ENCODE results near the gene RAB11FIP3. TPM values are rescaled to one million over a fixed set of nuclear protein-coding genes. Genes with fewer than 3 reads are reported as not detected.
"Not testable (repeated sequence)": the region's sequence is repeated elsewhere in the genome, so short reads cannot be mapped to it uniquely, and the experiment has no call there.

Gene RAB11FIP3
- polyA plus RNA-seq, 3 donors, result 100 to 155 (median 149) TPM

DNA sequence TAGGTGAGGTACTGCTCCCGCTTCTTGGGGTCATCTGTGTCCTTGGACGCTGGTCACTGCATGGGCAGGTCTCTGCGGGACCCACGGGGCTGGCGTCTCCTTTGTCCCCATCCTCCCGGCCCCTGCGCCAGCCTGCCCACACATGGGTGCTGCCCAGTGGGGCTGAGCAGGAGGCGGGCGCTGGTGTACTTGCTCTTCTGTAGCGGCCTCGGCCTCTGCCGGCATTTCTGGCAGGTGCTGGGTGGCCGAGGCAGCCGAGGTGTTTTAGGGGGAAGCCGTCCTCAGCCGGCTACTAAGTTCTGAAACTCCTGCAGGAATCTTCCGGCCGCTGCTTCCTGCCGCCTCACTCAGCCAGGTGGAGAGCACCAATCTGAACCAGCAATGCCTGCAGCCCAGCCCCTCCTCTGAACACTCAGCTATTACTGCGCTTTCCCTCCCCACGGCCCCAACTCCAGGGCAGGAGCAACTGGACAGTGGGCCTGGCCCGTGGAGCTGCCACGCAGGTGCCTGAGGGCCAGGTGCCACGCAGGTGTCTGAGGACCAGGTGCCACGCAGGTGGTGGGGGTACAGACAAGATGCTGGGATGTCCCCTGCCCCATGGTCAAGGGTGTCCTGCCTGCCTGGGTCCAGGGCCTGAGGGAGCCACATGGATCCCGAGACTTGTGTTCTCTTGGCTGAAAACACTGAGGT is 13.7 kb upstream of the RAB11FIP3 start:
- no peak for DNase-seq

DNA sequence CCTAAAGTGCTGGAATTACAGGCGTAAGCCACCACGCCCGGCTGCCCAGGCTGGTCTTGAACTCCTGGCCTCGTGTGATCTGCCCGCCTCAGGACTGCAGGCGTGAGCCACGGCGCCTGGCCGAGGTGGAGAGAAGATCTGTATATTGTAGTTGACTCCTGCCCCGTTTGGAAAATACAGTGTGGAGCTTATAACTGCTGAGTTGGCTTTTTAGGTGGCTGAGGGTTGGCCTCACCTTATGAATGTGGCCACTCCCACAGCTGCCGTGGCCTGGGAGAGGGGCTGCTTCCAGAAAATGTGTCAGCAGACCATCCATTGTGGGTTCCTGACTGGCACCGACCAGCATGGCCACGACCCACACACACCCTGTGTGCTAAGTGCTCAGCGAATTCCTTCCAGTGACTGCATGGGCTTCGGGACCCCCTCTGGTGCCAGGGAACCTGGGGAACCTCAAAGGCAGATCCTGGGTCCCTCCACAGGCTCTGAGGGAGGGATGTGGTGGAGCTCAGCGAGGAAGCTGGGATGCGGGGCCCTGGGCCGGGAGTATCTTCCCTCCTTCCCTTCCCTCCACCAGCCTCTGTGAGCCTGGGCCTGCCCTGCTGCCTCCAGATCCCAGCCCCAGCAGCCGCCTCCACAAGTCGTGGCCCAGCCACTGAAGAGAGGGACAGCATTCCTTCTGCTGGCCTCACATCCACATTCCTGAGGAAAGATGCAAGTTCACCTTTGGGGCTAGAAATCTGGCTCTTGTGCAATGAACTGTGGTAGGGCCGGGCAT is 10.9 kb upstream of the RAB11FIP3 start:
- no peak for DNase-seq

DNA sequence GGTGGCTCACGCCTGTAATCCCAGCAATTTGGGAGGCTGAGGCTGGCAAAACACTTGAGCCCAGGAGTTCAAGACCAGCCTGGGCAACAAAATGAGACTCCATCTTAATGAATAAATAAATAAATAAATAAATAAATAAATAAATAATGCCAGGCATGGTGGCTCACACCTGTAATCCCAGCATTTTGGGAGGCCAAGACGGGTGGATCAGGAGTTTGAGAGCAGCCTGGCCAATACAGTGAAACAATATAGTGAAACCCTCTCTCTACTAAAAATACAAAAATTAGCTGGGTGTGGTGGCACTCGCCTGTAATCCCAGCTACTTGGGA is 10.3 kb upstream of the RAB11FIP3 start:
- DNase-seq, result not testable (repeated sequence)

DNA sequence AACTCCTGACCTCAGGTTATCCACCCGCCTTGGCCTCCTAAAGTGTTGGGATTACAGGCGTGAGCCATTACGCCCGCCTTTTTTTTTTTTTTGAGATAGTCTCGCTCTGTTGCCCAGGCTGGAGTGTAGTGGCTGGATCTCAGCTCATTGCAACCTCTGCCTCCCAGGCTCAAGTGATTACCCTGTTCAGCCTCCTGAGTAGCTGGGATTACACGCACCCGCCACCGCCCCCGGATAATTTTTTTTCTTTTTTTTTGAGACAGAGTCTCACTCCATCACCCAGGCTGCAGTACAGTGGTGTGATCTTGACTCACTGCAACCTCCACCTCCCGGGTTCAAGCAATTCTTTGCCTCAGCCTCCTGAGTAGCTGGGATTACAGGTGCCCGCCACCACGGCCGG is 3.3 kb upstream of the RAB11FIP3 start:
- not testable (repeated sequence) for DNase-seq

DNA sequence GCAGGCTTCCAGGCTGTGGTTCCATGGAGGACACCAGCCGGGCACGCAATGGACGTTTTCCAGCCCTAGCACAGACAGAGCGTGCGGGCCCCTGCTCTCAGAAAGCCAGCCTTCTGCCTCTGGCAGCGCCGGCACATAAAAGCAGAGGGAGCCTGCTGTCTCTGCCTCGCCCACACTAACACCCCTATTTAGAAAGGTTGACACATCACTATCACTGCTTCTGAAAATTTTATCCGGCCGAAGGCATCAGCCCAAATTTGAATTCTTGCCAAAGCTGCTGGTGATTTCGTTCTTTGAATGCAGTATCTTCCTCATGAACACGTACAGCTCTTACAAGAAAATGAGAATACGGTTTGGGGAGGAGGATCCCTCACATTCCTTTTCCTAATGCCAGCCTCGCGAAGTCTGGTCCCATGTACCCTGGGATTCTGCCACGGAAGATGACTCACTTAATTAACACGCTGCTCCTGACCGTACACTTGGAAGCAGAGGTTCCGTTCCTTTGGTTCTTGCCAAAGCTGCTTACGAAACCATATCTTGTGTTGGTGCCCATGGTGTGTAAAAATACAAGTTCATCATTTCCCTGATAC is 1.3 kb upstream of the RAB11FIP3 start:
- DNase-seq, result no peak

DNA sequence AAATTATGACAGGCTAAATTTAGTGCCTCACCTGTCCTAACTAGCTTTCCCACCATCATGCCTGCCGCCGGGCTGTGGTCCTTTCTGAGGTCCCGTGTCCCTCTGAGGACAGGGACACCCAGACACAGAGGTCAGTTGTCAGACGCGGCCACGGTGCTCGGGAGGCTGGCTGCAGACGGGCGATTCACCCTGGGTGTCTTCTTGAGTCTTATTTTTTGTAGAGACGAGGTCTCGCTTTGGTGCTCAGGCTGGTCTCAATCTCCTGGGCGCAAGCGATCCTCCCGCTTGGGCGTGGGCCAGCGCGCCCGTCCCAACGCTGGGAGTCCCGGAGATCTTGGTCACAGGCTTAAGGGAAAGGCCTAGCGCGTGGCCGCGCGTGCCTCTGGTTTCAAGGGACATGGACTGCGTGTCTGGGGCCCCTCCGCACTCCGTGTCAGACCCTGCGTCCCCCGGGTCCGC is 797 bp upstream of the RAB11FIP3 start:
- DNase-seq, result no peak

DNA sequence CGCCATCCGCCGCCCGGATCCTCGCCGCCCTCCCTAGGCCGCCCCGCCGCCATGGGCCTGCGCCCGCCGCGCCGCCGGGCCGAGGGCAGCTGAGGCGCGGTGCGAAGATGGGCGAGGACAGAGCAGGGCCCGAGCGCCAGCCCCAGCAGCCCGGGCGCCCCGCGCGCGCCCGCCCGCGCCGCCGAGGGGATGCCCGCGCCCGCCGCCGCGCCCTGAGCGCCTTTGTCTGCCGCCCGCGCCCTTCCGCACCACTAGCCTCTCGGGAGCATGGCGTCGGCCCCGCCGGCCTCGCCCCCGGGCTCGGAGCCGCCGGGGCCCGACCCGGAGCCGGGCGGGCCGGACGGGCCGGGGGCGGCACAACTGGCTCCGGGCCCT is 278 bp downstream of the RAB11FIP3 start:
- no peak for DNase-seq

DNA sequence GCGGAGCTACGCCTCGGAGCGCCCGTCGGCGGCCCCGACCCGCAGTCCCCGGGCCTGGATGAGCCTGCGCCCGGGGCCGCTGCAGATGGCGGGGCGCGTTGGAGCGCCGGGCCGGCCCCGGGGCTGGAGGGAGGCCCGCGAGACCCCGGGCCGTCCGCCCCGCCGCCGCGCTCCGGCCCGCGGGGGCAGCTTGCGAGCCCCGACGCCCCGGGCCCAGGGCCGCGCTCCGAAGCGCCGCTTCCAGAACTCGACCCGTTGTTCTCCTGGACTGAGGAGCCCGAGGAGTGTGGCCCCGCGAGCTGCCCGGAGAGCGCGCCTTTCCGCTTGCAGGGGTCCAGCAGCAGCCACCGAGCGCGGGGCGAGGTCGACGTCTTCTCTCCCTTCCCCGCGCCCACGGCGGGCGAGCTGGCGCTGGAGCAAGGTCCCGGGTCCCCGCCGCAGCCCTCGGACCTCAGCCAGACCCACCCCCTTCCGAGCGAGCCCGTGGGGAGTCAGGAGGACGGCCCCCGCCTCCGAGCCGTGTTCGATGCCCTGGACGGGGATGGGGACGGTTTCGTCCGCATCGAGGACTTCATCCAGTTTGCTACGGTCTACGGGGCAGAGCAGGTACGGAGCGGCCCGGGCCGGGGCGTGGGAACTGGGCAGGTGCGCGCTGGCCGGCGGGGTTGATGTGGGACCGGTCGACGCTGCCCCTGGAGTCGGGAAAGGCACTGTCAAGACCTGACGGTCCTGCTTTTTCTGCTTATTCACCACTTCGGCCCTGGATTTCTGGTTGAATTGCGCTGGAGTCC is 861 bp downstream of the RAB11FIP3 start:
- DNase-seq, result no peak

DNA sequence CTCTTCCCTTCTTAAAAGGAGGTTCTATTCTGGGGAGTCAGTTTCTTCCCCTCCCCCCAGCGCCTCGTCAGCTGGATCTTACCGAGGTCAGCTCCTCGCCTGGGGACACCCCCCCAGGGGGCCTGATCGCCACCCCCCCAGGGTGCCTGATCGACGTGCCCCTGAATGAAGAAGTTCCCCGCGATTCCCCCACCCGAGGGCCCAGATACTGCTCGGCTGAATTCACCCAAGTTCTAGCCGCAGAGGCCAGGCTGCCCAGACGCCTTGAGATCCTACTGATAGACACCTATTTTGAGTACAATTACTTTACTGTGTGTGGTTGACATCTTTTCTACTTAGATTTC is 1.4 kb downstream of the RAB11FIP3 start:
- no peak for DNase-seq

DNA sequence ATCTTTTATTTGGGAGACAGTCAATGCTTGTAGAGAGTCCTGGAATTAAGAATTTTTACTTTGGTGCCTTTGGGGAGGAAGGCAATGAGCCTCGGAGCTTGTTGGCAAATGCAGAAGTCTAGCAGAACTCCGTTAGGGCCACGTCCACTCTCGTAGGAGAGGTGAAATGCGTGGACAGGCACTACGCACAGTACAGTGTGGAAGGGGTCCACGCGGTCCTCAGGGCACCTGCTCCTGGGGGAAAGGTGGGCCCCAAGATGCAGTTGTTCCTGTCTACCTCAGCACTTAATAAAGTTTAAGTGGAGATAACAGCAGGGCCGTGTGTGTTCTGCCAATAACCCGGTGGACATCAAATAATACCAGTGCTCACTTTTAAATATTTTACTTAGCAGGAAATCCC is 1.8 kb downstream of the RAB11FIP3 start:
- DNase-seq, result no peak

DNA sequence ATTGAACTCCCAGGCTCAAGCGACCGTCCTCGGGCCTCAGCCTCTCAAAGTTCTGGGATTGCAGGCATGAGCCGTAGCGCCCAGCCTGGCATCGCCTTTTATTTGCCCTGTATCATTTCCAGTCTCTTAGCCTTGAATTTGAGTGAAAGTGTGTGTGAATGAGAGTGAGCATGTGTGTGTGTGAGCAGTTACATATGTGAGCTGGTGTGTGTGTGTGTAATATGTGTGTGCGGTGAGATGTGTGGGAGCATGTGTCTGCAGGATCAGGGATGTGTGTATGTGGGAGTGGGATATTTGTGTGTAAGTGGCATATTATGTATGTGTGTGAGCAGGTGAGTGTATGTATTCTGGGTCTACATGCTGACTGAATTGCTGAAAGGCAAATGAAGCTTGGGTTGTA is 5.5 kb downstream of the RAB11FIP3 start:
- no peak for DNase-seq

DNA sequence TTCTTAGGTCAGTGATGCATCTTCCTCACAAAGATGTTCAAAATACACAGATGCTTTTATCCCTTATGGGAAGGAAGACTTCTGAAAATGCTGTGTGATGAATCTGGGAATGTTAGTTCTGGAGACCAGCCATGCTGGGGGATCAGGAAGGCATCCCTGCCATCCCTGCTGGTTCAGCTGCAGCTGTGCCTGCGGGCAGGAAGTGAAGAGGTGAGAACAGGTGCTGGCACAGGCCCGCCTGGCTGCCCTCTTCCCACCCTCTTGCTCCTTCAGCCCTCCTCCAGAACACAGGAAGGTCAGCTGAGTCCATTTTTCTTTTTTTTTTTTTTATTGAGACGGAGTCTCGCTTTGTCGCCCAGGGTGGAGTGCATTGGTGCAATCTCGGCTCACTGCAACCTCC is 15.2 kb downstream of the RAB11FIP3 start:
- no peak for DNase-seq

DNA sequence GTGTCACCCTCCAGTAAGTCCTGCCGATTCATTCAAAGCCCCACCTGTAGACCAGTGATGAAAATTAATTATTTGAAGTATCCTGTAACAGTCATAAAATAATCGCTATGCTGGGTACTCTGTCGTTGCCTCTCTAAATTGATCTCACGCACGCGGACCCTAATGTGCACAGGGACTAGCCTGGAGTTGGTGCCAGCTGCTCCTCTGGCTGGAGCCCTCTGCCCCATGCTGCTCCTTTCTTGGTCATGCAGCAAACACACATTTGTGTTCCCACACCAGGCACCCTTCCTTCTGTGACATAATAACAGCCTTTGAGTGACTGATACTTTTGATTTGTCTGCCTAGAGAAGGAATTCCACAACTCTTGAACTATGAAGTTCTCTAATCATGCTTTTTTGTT is 16.0 kb downstream of the RAB11FIP3 start:
- no peak for DNase-seq

DNA sequence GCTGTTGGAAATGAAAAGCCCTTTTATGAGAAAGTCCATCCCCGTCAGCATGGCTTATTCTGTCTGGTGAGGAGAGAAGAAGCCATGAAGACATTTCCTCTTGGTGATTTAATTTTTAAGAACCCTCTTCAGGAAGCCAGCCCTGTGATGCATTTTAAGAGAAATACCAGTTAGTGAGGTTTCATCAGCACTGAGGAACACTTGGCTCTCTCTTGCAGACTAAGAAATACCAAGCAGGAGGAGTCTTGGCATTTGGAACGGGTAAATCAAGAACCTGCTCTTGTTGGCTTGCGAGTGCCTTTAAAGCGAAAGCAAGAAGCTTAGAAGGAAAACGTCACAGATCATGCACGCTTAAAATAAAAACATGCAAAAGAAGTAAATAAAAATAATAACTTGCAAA is 17.5 kb downstream of the RAB11FIP3 start:
- no peak for DNase-seq

DNA sequence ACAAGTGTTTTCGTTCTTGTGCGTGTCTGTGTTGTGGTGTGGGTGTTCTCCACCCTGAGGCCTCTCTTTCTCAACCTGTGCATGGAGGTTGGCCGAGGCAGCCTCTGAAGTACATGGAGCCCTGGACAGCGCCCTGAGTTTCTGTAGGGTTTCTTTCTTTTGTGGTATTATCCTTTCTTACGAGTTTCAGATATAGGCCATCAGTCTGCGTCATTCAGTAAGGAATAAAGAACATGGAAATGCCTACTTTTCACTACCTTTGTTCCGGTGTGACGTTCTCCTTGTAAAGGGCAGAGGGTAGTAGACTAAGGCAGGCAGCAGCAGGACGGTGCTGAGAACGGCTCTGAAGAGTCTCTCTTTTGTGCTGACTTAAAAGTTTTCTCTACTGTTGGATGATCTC is 18.6 kb downstream of the RAB11FIP3 start:
- DNase-seq, result no peak

DNA sequence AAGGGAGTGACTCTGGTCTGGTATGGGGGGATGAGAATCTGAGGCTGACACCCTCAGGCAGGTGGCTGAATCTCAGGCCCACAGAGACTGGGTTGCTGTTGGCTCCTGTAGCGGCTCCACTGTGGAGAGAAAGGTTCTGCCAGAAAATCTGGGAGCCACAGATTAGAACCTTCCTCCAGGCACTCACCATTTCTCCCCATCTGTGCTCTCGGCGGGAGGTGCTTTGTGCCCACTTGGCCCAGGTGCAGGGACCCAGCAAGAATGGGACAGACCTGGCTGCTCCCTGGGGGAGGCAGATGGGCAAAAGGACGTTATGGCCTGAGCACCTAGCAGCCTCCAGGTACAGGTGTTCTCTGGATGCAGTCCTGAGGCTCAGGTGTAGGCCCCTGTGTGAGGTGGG is 20.1 kb downstream of the RAB11FIP3 start:
- DNase-seq, result no peak

DNA sequence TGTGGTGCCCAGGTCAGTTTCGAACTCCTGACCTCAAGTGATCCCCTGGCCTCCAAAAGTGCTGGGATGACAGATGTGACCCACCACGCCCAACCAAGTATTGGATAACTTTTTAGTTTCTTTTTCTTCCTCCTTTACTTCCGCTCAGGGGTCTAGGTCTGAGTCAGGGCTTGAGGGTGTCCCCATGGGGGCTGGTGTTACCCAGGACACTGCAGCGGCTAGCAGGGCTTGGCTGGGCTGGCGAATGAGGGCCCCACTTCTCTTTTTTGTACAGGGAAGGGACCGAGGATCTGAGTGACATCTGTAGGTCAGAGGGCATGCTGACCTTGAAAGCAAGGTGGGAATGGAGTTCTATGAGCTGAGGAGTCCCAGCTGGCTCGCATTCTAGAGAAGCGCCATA is 24.9 kb downstream of the RAB11FIP3 start:
- DNase-seq, result no peak

DNA sequence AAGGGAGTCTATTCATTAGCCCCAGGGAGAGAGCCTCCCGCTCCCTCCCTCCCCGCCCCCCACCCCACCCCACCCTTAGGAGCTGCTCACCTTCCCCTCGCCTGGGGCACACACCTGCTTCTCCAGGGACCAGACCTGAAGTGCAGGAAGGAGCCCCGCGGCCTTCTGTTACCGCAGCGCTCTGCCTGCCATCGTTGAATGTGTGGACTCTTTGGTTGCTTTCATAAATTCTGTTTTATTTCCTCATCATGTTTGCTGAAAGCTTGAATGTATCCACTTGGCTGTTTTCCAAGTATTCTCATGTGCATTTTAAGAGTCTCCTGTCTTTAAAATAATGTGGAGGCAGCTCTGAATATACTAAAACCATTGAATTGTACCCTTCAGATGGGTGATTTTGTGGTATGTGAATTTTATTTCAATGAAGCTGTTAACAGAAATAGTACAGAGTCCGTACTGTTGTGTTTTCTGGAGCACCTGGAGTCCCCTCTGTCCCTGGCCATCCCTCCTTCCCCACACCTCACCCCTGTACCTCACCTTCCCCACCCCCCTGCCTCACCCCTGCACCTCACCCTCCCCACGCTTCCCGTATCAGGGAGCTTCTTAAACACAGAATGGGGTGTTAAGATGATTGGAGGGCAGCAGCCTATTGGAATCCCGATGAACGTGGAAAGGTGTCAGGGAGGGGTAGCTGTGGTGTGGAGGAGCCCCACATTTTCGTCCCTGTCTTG is 25.5 kb downstream of the RAB11FIP3 start:
- DNase-seq, result peak; percentile 60

DNA sequence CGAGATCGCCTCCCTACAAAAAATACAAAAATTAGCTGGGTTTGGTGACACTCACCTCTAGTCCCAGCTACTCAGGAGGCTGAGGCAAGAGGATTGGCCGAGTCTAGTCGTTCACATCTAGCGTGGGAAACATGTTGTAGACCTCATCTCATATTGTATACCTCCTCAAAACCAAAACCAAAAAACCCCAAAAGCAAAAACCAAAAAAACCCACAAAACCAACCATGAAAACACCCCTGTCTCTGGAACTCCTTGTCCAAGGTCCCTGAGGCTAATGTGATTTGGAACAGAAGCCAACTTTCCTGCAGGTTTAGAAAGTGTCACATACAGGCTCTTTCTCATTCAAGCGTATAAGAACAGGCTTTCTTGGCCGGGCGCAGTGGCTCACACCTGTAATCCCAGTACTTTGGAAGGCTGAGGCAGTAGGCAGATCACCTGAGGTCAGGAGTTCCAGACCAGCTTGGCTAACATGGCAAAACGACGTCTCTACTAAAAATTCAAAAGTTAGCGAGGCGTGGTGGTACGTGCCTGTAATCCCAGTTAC is 29.0 kb downstream of the RAB11FIP3 start:
- DNase-seq, result no peak

DNA sequence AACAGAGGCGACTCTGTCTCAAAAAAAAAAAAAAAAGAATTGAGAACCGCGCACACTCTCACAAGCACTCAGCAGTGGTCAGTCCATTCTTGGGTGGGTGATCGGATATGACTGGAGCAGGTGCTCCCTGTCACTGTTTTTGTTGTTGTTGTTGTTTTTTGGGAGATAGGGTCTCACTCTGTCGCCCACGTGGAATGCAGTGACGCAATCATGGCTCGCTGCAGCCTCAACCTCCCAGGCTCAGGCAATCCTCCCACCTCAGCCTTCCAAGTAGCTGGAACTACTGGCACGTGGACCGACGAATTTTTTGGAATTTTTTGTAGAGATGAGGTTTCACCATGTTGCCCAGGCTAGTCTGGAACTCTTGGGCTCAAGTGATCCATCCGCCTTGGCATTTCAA is 30.0 kb downstream of the RAB11FIP3 start:
- no peak for DNase-seq

DNA sequence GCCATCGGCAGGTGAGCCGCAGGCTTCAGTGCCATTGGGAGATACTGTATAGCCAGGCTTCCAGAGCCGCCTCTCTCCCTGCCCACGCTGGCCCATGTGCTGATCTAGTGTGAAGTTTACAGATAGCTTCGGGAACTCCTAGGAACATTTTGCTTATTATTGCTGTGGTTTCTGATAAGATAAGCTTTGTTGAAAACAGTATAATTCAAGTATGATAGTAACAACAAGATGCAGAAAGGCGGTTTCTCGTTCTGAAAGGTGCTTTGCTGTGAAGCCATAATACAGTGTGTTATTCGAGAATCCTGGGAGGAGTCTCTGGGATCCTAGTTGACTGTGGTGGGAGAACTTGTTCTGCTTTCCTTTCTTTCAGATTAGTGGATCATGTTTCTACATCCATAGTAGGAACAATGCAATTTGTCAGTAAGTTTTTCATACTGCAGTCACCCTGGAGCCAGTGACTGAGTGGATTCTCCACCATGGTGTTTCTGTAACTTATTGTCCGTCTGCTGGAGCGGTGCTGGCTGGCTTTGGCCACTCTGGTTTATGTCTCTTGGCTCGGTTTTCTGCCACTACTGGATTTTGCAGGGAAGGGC is 31.5 kb downstream of the RAB11FIP3 start:
- no peak for DNase-seq
